Muscle layer of duodenum (tissue), 2 donors: ENCODE results near the gene ZNF785.

Experiments used
- H3K27ac ChIP-seq: one replicate; pipeline ENCODE4 v1.7.0; 2013; ENCODE audit warnings: mild to moderate bottlenecking, low read length
- H3K27me3 ChIP-seq: one replicate; pipeline ENCODE4 v1.7.0; 2013; ENCODE audit warnings: low read depth, mild to moderate bottlenecking, control low read depth, low read length
- H3K36me3 ChIP-seq, 2 donors: one replicate each; pipeline ENCODE4 v1.7.0; 2013; ENCODE audit warnings: low read length in 2 of 2, control low read depth in 1 of 2, mild to moderate bottlenecking in 1 of 2; ENCODE audit not compliant: insufficient read depth in 2 of 2, control insufficient read depth in 1 of 2
- H3K4me1 ChIP-seq, 2 donors: one replicate each; pipeline ENCODE4 v1.7.0; 2013; ENCODE audit warnings: low read length in 2 of 2, mild to moderate bottlenecking in 2 of 2, control low read depth in 1 of 2, moderate library complexity in 1 of 2; ENCODE audit not compliant: insufficient read depth in 2 of 2, control insufficient read depth in 1 of 2
- H3K4me3 ChIP-seq, 2 donors: one replicate each; pipeline ENCODE4 v1.7.0; 2013; ENCODE audit warnings: low read length in 2 of 2, low read depth in 1 of 2, mild to moderate bottlenecking in 1 of 2
- H3K9me3 ChIP-seq, 2 donors: one replicate each; pipeline ENCODE4 v1.7.0; 2013; ENCODE audit warnings: low read length in 2 of 2, control low read depth in 1 of 2, mild to moderate bottlenecking in 1 of 2; ENCODE audit not compliant: control insufficient read depth in 1 of 2
- donor health status: healthy.

Gene ZNF785

GRCh38 chr16:30558789-30559377 lies 26.6 kb downstream of the ZNF785 start:
- Histone ChIP-seq H3K27ac (peak overlapping the region; percentile 60), H3K4me3 (peak overlapping the region; percentile 53 to 85), H3K9me3 (no peaks in the 10 kb centered on the region), H3K27me3 (no peaks in the 10 kb centered on the region), H3K4me1 (peaks cover 0 to 17% of the 10 kb centered on the region in 2 donors), H3K36me3 (peaks cover 3 to 10% of the 10 kb centered on the region in 2 donors)

- Histone ChIP-seq H3K27me3 (no peaks in the 10 kb centered on the region), H3K9me3 (no peaks in the 10 kb centered on the region), H3K36me3 (peaks cover 3 to 10% of the 10 kb centered on the region in 2 donors), H3K27ac (peak within 1 kb of the TSS; percentile 72), H3K4me1 (peaks cover 2 to 20% of the 10 kb centered on the region in 2 donors), H3K4me3 (peak within 1 kb of the TSS; percentile 66 to 85)
Observed at GRCh38 chr16:30557957-30558788, 27.3 kb downstream of the ZNF785 start, which contains the start of gene ZNF764. Gene ZNF764 (minus strand): TSS chr16:30558374. CDS start chr16:30558182, 192 bp downstream.

GRCh38 chr16:30557707-30557956 lies 27.9 kb downstream of the ZNF785 start:
- Histone ChIP-seq H3K4me3 (peak overlapping the region; percentile 66 to 85), H3K27me3 (no peaks in the 10 kb centered on the region), H3K4me1 (peaks cover 6 to 20% of the 10 kb centered on the region in 2 donors), H3K36me3 (peaks cover 9 to 15% of the 10 kb centered on the region in 2 donors), H3K9me3 (no peaks in the 10 kb centered on the region), H3K27ac (peak overlapping the region; percentile 72)

- H3K36me3 ChIP-seq: peaks cover 10 to 17% of the 10 kb centered on the region in 2 donors
- peaks cover 6 to 17% of the 10 kb centered on the region in 2 donors for H3K4me1 ChIP-seq
- no peak overlapping the region for H3K4me3 ChIP-seq
- H3K27ac ChIP-seq: no peak overlapping the region
- H3K9me3 ChIP-seq: no peaks in the 10 kb centered on the region
- no peaks in the 10 kb centered on the region for H3K27me3 ChIP-seq
Observed at GRCh38 chr16:30556125-30556473, 29.4 kb downstream of the ZNF785 start.

- no peak overlapping the region for H3K4me3 ChIP-seq
- H3K27me3 ChIP-seq: no peaks in the 10 kb centered on the region
- H3K9me3 ChIP-seq: no peaks in the 10 kb centered on the region
- H3K4me1 ChIP-seq: peaks cover 6 to 14% of the 10 kb centered on the region in 2 donors
- peaks cover 10 to 17% of the 10 kb centered on the region in 2 donors for H3K36me3 ChIP-seq
- no peak overlapping the region for H3K27ac ChIP-seq
Observed at GRCh38 chr16:30555315-30556124, 30.0 kb downstream of the ZNF785 start.

- Histone ChIP-seq H3K9me3 (no peaks in the 10 kb centered on the region), H3K27me3 (no peaks in the 10 kb centered on the region), H3K36me3 (peaks cover 10 to 17% of the 10 kb centered on the region in 2 donors), H3K4me1 (peaks cover 6 to 14% of the 10 kb centered on the region in 2 donors), H3K27ac (no peak overlapping the region), H3K4me3 (no peak overlapping the region)
Observed at GRCh38 chr16:30554557-30555314, 30.8 kb downstream of the ZNF785 start.

- no peak overlapping the region for H3K27ac ChIP-seq
- no peaks in the 10 kb centered on the region for H3K27me3 ChIP-seq
- no peak overlapping the region for H3K4me3 ChIP-seq
- H3K4me1 ChIP-seq: peaks cover 6 to 14% of the 10 kb centered on the region in 2 donors
- H3K9me3 ChIP-seq: no peaks in the 10 kb centered on the region
- H3K36me3 ChIP-seq: peaks cover 10 to 17% of the 10 kb centered on the region in 2 donors
Observed at GRCh38 chr16:30553393-30553899, 32.1 kb downstream of the ZNF785 start.

GRCh38 chr16:30552956-30553355 lies 32.5 kb downstream of the ZNF785 start:
- H3K36me3 ChIP-seq: peaks cover 10 to 17% of the 10 kb centered on the region in 2 donors
- peaks cover 6 to 14% of the 10 kb centered on the region in 2 donors for H3K4me1 ChIP-seq
- H3K4me3 ChIP-seq: no peak overlapping the region
- H3K9me3 ChIP-seq: no peaks in the 10 kb centered on the region
- H3K27ac ChIP-seq: no peak overlapping the region
- H3K27me3 ChIP-seq: no peaks in the 10 kb centered on the region

GRCh38 chr16:30551781-30552180 lies 33.7 kb downstream of the ZNF785 start:
- Histone ChIP-seq H3K27me3 (no peaks in the 10 kb centered on the region), H3K9me3 (no peaks in the 10 kb centered on the region), H3K4me1 (peaks cover 6 to 8% of the 10 kb centered on the region in 2 donors), H3K27ac (no peak overlapping the region), H3K36me3 (peaks cover 10 to 17% of the 10 kb centered on the region in 2 donors), H3K4me3 (no peak overlapping the region)

GRCh38 chr16:30548416-30549253 lies 36.9 kb downstream of the ZNF785 start:
- Histone ChIP-seq H3K4me1 (peaks cover 2 to 6% of the 10 kb centered on the region in 2 donors), H3K4me3 (no peak overlapping the region), H3K9me3 (no peaks in the 10 kb centered on the region), H3K27ac (peak overlapping the region; percentile 5), H3K27me3 (no peaks in the 10 kb centered on the region), H3K36me3 (peaks cover 6 to 7% of the 10 kb centered on the region in 2 donors)
